GM10266 (cell line): ENCODE measurements around the gene MOG.

ENCODE experiments used
- DNase-seq: peaks from one replicate; pipeline ENCODE4 v3.0.0; 2012; ENCODE audit errors: extremely low spot score
- TF ChIP-seq, protein P1 (sequence below): IDR thresholded peaks from 2 replicates; pipeline ENCODE4 v1.5.1; 2012; ENCODE audit warnings: mild to moderate bottlenecking, low read depth; ENCODE audit not compliant: control insufficient read depth, insufficient read depth; ENCODE audit errors: missing control alignments

MOG gene

DNA sequence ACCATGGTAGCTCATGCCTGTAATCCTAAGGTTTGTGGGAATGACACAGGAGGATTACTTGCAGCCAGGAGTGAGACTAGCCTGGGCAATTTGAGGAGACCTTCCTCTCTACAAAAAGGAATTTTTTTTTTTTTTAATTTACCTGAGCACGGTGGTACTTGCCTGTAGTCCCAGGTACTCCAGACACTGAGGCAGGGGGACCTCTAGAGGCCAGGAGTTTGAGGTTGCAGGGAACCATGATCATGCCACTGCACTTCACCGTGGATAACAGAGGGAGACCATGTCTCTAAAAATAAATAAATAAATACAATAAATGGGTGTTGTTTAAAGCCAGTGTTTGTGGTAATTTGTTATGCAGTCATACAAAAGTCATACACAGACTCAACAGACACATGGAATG is 64.0 kb downstream of the MOG start:
- no peak for DNase-seq
- TF ChIP-seq, protein P1, sequence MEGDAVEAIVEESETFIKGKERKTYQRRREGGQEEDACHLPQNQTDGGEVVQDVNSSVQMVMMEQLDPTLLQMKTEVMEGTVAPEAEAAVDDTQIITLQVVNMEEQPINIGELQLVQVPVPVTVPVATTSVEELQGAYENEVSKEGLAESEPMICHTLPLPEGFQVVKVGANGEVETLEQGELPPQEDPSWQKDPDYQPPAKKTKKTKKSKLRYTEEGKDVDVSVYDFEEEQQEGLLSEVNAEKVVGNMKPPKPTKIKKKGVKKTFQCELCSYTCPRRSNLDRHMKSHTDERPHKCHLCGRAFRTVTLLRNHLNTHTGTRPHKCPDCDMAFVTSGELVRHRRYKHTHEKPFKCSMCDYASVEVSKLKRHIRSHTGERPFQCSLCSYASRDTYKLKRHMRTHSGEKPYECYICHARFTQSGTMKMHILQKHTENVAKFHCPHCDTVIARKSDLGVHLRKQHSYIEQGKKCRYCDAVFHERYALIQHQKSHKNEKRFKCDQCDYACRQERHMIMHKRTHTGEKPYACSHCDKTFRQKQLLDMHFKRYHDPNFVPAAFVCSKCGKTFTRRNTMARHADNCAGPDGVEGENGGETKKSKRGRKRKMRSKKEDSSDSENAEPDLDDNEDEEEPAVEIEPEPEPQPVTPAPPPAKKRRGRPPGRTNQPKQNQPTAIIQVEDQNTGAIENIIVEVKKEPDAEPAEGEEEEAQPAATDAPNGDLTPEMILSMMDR = peak; percentile 47
